Jurkat, Clone E6-1 (cell line): ENCODE measurements around the gene KRTAP13-4. TPM values are rescaled to one million over a fixed set of nuclear protein-coding genes. Genes with fewer than 3 reads are reported as not detected.
A peak's percentile ranks its signal among the peaks of the same experiment; 100 is the strongest.

ENCODE experiments used
- DNase-seq: peaks from one replicate; pipeline ENCODE4 v3.0.0-alpha.2; 2011; ENCODE audit warnings: low read depth, low spot score
- H3K4me3 ChIP-seq: 2 replicates; pipeline ENCODE4 v1.5.1; 2011; ENCODE audit warnings: mild to moderate bottlenecking, low read length, control low read depth, moderate library complexity
- polyA plus RNA-seq: library from polyadenylated mRNA; unstranded; fragments of >200 nt; gene quantifications from one replicate; pipeline ENCODE4 v1.2.1, GENCODE V29; 2012; ENCODE audit warnings: missing spikeins; ENCODE audit not compliant: insufficient read length, insufficient read depth

Gene KRTAP13-4
- not detected for polyA plus RNA-seq

DNA sequence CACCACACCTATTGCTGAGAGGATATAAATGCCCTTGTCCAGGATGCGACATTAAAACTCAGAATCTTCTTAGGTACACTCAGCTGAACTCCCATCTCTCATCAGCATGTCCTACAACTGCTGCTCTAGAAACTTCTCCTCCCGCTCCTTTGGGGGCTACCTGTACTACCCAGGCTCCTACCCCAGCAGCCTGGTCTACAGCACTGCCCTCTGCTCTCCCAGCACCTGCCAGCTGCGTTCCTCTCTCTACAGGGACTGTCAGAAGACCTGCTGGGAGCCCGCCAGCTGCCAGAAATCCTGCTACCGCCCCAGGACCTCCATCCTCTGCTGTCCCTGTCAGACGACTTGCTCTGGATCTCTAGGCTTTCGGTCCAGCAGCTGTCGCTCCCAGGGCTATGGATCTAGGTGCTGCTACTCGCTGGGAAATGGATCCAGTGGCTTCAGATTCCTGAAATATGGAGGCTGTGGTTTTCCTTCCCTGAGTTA lies at the start of gene KRTAP13-4:
Gene KRTAP13-4, plus strand, starts transcription at position 51 of the 486 bp plus-strand sequence. Its CDS starts 56 bp downstream, at position 107.
- DNase-seq, result no peak
- no peak within 1 kb of the TSS for H3K4me3 ChIP-seq

DNA sequence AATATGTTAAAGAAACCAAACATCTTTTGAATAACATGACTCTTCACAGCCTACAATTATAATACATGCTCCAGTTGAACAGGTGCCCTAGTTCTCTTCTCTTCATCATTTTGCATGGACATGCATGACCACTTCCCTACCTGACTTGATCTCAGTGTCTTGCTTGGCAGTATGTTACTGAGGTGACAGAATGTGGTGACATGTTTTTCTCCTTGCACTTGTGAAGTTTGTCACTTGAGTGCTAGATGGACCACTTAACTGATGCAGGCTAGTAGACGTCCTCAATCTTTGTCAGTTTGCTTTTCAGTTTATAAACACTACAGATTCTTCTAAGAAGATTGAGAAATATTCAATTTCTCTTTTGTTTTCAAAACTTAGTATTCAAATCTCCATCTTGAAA lies 47.8 kb upstream of the KRTAP13-4 start:
- no peak for DNase-seq
- no peak overlapping the region for H3K4me3 ChIP-seq

DNA sequence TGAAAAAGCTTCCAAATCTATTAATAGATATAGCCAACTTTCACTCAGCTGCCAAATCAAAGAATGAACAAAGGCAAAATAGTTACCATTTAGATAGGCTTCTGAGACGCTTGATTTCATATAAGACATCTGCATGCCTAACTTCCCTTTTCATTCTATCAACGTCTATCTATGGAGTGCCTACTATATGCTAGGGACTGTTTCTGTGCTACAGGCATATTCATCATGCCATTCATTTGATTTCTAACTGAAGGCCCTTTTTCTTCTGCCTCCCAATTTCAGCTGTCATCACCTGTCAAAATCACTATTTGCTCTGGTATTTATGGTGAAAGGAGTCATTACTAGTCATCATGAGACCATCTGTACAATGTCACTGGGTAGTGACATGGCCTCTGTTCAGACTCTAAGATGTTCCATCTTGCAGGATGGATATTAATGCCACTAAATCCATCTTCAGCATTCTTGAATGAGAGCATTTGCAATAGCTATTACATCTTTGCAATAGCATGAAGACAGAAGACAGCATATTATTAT lies 38.5 kb upstream of the KRTAP13-4 start:
- no peak for DNase-seq
- H3K4me3 ChIP-seq, result no peak overlapping the region

GRCh38 chr21:30395731-30396130 lies 34.3 kb upstream of the KRTAP13-4 start, which contains the start of gene KRTAP13-1:
KRTAP13-1 (plus strand) TSS chr21:30396031; CDS start chr21:30396087, 56 bp downstream.
- DNase-seq, result no peak
- no peak within 1 kb of the TSS for H3K4me3 ChIP-seq

- 0 out of 2 replicates have a peak overlapping the region, but pooled peaks have one; percentile 5 for H3K4me3 ChIP-seq
- DNase-seq, result peak; percentile 70
These were observed 21.1 kb upstream of the KRTAP13-4 start for GRCh38 chr21:30408782-30409494.

DNA sequence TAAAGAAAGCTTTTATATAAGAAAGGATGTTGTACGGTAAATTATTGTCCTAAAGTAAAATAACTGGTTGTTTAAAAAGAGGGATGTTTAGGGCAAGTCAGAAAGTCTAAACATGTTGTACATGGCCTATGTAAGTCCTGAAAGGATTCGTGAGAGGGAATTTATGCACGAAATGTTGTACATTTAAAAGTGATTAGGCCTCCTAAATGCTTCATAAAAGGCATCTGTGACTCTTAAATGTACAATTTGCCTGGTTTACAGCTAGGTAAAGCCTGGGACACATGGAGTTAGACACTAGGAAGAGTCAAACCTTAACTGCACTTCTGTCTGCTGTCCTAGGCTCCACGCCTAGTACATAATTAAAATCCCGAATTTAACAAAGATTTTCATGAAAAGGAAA lies 14.0 kb upstream of the KRTAP13-4 start:
- DNase-seq, result no peak
- H3K4me3 ChIP-seq, result no peak overlapping the region

DNA sequence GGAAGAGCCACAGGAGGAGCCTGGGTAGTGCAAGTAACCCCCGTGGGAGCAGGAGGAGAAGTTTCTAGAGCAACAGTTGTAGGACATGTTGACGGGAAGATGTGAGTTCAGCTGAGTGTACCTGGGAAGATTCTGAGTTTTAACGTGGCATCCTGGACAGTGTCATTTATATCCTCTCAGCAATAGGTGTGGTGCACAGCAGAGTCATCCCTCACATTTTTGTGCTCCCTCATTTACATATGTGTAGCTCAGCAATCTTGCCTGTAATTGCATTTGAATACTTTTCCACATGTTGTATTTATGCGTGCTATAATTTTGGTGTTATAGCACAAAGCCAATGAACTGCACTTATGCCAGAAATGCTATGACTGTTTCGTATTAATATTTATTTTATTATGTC lies 4.2 kb upstream of the KRTAP13-4 start, which contains the start of gene KRTAP13-3:
Gene KRTAP13-3, minus strand, starts transcription at position 101 of the 400 bp plus-strand sequence. Its CDS starts 14 bp downstream, at position 87.
- no peak within 1 kb of the TSS for H3K4me3 ChIP-seq

DNA sequence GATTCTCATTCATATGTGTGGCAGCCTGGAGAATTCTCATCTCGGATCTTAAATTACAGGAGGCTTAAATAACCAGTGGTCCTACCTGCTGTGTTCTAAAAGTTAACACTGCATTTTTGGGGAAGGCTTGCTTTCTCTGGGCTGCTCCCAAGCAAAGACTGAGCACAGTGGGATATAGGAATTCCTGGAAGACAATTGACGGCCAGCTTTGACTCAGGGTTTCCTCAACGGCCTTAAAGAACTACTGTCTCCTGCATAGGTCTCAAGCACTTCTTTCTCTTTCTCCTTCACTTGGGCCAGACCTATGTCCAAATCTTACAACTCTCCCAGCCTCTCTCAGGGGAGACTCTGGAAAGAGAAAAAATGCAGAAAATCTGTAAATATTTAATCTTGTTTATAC lies 3.3 kb upstream of the KRTAP13-4 start:
- no peak for DNase-seq
- no peak overlapping the region for H3K4me3 ChIP-seq

More for the DNA sequence above, 4.2 kb upstream of the KRTAP13-4 start, which contains the start of gene KRTAP13-3:
- DNase-seq, result no peak

DNA sequence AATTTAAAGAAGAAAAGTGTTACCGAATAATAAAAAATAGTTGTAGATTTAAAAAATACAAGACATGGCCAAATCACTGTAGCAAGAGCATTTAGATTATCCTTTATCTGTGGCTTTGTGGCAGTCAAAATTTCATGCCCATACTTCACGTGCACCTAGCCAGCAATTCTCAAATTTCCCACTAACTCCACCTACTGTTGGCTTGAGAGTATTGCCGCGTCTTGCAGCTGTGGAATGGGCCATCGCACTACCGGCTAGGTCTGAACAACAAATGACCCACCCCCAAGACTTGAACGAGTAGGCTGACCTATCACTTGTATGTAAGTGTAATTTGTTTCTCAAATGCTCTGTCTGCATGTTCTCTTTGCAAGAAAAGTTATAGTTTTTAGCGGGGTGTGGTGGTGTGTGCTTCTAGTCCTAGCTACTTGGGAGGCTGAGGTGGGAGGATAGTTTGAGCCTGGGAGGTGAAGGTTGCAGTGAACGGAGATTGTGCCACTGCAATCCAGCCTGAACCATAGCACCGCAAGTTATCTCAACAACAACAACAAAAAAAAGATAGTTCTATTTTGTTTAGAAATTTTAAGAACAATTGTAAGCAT lies 4.1 kb downstream of the KRTAP13-4 start:
- H3K4me3 ChIP-seq, result no peak overlapping the region
- DNase-seq, result peak; percentile 28

DNA sequence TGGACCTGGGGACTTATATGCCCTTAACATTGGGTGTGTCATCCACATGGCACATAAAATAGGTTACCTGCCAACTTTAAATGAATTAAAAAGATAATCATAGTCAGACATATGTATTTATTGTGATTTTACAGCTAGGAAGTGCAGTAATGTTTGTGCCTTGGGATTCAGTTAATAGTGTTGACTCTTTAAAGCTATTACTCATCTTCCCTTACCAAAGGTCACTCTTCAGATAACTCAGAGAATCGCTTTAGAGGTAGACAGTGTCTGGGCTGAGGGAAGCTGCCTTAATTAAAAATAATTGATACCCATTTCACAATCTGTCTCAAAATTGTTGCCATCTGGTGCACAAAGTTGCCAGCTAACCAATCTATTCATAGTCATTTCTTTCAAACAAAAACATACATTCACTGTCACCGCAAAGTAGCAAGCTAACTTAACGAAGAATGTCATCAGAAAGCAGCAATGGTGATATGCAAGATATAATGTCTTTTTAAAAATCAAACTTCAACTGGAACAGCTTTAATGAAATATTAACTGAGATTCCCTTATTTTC lies 7.1 kb downstream of the KRTAP13-4 start:
- no peak for DNase-seq
- no peak overlapping the region for H3K4me3 ChIP-seq

- DNase-seq, result no peak
- no peak within 1 kb of the TSS for H3K4me3 ChIP-seq
These were observed 10.0 kb downstream of the KRTAP13-4 start, which contains the start of gene KRTAP15-1 for GRCh38 chr21:30439975-30440374. KRTAP15-1 (plus strand) TSS chr21:30440275; CDS start chr21:30440328, 53 bp downstream.

- DNase-seq, result no peak
- H3K4me3 ChIP-seq, result no peak overlapping the region
These were observed 13.2 kb downstream of the KRTAP13-4 start for GRCh38 chr21:30443226-30443625.

- no peak for DNase-seq
- no peak overlapping the region for H3K4me3 ChIP-seq
These were observed 14.2 kb downstream of the KRTAP13-4 start for GRCh38 chr21:30444204-30444603.

GRCh38 chr21:30447056-30447455 lies 17.0 kb downstream of the KRTAP13-4 start:
- no peak overlapping the region for H3K4me3 ChIP-seq
- peak; percentile 27 for DNase-seq

DNA sequence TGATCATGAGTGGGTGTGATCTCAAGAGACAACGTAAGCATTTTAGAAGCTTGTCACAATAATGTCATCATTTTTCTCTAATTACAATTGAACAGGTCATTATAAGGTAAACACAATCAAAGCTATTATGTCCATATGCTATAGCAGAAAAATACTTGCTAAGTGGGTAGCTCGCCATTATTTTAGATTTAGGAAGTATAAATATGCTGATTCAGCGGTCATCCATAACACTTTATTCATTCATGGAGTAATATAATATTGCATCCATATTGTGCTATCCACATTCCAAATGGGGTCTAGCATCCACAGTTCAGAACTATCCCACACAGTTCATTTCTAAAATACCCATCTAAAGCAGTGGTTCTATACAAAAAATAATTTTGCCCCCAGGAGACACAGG lies 18.5 kb downstream of the KRTAP13-4 start:
- no peak overlapping the region for H3K4me3 ChIP-seq
- DNase-seq, result no peak

DNA sequence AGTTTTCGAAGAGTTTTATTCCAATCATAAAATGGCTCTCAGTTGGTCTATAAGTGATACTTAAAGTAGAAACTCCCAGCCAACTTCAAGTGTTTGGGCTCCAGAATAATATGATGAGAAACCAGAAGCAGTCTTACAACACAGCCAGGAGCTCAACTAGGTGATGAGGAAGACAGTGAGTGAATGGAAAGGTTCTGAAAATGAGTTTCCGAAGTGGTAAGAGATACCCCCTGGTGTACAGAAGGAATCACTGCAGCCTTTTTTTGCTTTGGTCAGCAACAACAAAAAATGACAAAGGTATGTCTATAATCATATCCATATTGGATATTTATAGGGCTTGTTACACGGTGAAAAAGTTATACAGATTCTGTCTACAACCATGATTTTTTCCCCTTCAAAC lies 33.7 kb downstream of the KRTAP13-4 start:
- H3K4me3 ChIP-seq, result no peak overlapping the region
- DNase-seq, result peak; percentile 20

DNA sequence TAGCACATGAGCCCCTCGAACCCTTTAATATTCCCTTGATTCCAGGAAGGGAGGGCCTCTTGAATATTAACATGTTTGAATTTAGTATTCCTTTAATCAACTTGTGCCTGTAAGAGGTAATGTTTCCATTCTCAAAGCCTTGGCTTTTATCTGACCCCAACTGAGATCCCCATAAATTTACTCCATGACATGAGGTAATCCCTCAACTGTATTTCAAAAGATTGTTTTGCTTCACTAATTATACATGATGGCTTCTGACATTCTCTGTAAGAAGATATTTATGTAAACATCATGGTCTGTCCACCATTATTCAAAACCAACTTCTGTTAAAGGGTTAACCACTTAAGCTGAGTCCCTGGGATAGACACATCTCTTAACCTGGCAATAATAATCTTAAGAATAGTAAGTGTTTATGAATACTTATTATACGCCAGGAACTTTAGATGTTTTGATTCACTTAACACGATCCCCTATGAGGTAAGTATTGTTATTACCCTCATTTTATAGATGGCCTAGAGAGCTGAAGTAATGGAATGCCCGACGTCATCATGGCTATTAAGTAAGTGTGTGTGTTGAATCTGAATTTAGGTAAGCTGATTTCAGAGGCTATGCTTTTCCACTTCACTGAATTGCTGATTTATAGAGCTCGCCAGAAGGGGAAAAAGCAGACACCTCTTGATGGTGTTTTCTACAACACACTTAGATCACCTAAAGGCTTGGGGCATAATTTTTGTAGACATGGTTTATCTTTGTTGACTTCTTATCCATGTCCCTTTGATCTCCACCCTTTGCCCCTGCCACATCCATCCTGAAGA lies 39.1 kb downstream of the KRTAP13-4 start:
- no peak overlapping the region for H3K4me3 ChIP-seq
- no peak for DNase-seq

- no peak for DNase-seq
- no peak overlapping the region for H3K4me3 ChIP-seq
These were observed 48.0 kb downstream of the KRTAP13-4 start for GRCh38 chr21:30478004-30478403.

GRCh38 chr21:30479259-30479658 lies 49.2 kb downstream of the KRTAP13-4 start:
- H3K4me3 ChIP-seq, result no peak overlapping the region

More at GRCh38 chr21:30479259-30479658, 49.2 kb downstream of the KRTAP13-4 start:
- DNase-seq, result no peak
